GM12873 (cell line): Measurements from ENCODE around the gene STARD10.
A peak's percentile ranks its signal among the peaks of the same experiment; 100 is the strongest.

ENCODE experiments used
- TF ChIP-seq, protein P1 (sequence below): IDR thresholded peaks from 2 replicates; pipeline ENCODE4 v1.5.1; 2012; ENCODE audit warnings: low read depth, mild to moderate bottlenecking, moderate library complexity, low read length, control low read depth; ENCODE audit not compliant: insufficient read depth; ENCODE audit errors: missing control alignments

Gene STARD10

DNA sequence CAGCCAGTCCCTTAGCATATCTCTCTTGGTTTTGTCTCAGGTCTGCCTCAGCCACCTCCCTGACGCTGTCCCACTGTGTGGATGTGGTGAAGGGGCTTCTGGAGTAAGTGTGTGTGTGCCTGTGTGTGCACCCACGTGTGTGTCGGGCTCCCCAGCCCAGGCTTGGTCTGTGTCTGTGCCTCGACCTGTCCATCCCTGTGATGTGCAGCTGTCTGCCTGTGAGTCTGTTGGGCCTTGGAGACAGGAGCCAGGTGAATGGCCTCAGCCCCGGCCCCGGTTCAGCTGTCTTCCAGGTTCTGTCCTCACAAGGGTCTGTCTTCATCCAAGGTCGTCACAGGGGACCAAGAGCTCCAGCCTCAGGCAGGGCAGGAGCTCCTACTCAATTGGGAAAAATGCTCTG lies 30.2 kb upstream of the STARD10 start:
- TF ChIP-seq, protein P1, sequence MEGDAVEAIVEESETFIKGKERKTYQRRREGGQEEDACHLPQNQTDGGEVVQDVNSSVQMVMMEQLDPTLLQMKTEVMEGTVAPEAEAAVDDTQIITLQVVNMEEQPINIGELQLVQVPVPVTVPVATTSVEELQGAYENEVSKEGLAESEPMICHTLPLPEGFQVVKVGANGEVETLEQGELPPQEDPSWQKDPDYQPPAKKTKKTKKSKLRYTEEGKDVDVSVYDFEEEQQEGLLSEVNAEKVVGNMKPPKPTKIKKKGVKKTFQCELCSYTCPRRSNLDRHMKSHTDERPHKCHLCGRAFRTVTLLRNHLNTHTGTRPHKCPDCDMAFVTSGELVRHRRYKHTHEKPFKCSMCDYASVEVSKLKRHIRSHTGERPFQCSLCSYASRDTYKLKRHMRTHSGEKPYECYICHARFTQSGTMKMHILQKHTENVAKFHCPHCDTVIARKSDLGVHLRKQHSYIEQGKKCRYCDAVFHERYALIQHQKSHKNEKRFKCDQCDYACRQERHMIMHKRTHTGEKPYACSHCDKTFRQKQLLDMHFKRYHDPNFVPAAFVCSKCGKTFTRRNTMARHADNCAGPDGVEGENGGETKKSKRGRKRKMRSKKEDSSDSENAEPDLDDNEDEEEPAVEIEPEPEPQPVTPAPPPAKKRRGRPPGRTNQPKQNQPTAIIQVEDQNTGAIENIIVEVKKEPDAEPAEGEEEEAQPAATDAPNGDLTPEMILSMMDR: no peak

DNA sequence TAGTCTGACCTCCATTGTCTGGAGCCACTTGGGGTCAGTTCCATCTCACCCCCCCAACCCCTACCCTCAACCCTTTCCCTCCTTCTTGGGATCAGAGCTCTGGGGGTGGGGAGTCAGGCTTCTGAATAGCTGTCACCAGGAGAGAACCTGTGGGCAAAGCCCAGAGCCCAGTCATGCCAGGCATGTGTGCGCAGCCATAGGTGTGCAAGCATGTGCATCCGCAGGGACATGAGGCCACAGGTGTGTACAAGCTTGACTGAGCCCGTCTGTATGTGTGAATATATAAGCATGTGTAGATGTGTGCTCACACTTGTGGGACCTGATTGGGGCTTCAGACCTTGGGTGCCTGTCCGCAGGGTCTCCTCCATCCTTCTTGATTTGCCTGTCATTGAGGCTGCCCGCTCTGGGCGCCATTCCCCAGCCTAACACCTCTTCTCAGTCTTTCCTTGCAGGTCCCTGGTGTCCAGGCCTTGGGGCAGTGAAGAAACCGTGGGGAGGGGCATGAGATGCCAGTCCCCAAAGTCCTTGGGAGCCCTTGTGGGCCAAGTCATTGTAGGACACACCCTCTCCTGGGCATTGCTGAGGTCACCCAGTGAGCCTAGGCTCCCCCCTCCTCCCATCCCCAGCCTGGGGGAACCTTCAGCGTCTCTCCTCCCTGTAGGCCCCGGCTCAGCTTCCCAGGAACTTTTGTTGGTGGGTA lies 29.4 kb upstream of the STARD10 start:
- TF ChIP-seq, protein P1: no peak

DNA sequence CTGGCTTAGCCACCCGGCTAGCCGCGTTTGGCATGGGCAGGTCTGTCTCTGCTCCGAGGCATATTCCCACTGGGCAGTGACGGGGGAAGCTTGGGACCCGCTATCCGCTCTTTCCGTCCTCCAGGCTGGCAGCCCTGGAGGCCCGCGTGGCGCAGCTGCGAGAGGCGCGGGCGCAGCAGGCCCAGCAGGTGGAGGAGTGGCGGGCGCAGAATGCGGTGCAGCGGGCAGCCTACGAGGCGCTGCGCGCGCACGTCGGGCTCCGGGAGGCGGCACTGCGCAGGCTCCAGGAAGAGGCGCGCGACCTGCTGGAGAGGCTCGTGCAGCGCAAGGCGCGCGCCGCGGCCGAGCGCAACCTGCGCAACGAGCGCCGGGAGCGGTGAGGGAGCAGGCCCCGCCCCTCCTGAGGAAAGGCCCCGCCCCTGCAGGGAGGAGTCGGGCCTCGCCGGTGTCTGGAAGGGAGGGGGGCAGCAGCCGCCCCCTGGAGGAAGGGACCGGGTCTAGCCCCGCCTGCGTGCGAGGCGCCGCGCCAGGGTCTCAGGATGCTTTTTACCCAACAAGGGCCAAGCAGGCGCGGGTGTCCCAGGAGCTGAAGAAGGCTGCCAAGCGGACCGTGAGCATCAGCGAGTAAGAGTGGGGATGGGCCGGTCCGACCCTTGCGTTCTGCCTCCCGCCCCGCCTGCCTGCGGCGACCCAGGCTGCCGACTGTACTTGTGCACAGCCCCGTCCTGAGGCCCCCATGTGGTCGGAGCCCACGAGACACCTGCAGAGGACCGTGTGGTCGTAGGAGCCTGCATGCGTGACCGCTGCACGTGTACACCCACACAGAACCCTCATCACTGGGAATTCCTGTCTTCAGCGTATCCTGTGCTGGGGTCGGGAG lies 28.3 kb upstream of the STARD10 start:
- TF ChIP-seq, protein P1: peak; percentile 17

DNA sequence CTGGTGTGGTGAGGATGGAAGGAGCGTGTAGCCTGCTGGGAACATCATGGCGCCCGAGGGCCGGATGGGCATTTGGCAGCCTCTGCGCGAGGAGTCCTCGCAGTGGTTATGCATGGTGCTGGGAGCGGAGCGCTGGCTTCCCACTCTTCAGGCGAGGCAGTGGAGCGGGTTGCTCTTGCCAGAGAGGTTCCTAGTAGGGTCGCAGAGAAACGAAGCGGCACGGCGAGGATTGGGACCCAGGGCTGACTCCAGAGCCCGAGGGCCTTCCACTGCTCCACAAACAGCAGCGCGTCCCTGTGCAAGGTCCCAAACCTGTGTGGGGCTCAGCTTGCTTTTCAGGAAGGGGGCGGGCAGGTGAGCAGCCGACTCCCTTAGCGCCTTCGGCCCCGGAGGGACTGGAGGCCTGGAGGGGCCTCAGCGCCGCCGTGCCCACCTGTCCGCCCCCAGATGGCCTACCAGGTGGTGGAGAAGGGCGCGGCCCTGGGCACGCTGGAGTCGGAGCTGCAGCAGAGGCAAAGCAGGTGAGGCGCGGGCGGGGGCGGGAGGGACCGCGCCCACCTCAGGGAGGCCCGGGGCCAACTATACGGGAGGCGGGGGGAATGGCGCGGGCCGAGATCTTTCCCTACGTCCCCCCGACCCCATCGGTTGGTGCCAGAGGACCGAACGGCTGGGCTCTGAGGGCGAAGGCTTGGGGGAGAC lies 27.5 kb upstream of the STARD10 start:
- TF ChIP-seq, protein P1: no peak

DNA sequence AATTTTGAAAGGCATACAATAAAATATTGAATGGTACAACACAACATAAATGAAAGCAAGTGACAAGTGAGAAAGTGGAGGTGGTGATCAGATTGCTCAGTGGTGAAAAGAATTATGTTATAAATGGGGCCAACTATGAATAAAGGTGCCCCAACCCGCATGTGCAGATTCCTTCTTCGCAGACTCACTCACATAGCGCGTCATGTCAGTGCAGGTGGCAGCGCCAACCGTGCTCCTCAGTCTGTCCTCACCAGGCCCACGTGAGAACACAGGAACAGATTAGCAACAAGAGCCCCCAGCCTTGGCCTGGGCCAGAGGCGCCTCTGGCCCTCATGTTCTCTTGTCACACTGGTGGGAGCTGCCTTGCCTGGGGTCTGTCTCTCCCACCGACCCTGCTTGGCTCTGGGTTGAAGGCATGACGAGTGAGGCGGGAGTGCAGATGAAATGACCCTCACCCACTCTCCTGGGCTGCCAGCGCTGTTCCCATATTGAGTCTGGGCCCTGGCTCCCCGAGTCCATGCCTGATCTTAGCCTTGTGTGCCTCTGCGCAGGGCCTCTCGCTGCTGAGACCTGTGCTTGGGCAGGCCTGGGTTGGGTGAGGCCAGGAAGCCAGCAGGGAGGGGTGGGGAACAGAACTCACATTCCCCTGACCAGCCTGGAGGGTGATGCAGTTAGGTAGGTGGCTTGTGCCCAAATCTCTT lies 26.7 kb upstream of the STARD10 start:
- TF ChIP-seq, protein P1: no peak

DNA sequence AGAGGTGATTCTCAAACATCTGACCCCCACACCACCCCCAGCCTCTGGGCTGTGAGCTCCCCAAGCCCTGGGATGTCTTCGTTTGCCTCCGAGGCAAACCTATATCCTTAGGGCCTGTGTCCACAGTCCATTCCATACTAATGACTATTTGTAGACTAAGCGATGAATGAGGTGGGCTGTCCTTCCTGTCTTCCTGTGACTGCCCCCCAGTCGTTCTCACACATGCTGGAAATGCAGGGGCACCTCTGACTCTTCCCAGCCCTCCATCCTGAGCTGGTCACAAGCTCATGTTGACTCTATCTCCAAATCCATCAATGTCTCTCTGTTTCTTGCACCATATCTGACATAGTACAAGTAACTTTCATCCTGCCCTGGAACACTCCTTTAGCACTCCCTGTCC lies 25.1 kb upstream of the STARD10 start:
- TF ChIP-seq, protein P1: no peak
